ENCODE results near the gene HS1BP3. TPM values are rescaled to one million over a fixed set of nuclear protein-coding genes. Genes with fewer than 3 reads are reported as not detected.

Gene HS1BP3
- total and polyA plus RNA-seq, 8 donors, result 12.5 to 39.7 (median 13.4) TPM

- TF ChIP-seq CTCF (IDR thresholded peaks at IDR 0.05), result no peak
- H3K4me3 ChIP-seq, result no peak overlapping the region
- DNase-seq (peak in 2 of 4 donors; percentile 49 to 53), ATAC-seq (peak; percentile 39)
- intact Hi-C loops (cut with DNase I), result loop anchor here in 1 of 2 donors (10.0 kb wide), 1 partner anchor 190 kb away; the partner anchor contains the start of gene RHOB
- peak overlapping the region; percentile 69 to 75 for H3K27ac ChIP-seq
- H3K9me3 ChIP-seq, result no peaks in the 10 kb centered on the region
- H3K36me3 ChIP-seq, result peaks cover 0 to 50% of the 10 kb centered on the region in 2 donors
- H3K27me3 ChIP-seq, result no peaks in the 10 kb centered on the region
- peaks cover 22 to 23% of the 10 kb centered on the region in 2 donors for H3K4me1 ChIP-seq
Observed at GRCh38 chr2:20634507-20635112, 16.3 kb downstream of the HS1BP3 start.

GRCh38 chr2:20633794-20634506, 16.9 kb downstream of the HS1BP3 start:
- peak; percentile 87 for ATAC-seq

GRCh38 chr2:20633001-20633400, 17.9 kb downstream of the HS1BP3 start:
- Histone ChIP-seq H3K36me3 (peaks cover 0 to 39% of the 10 kb centered on the region in 2 donors), H3K9me3 (no peaks in the 10 kb centered on the region), H3K4me1 (peaks cover 22 to 23% of the 10 kb centered on the region in 2 donors), H3K27ac (peak overlapping the region; percentile 69 to 75), H3K27me3 (no peaks in the 10 kb centered on the region), H3K4me3 (no peak overlapping the region)
- DNase-seq (peak in 1 of 4 donors; percentile 27), ATAC-seq (no peak)
- no peak for TF ChIP-seq CTCF (IDR thresholded peaks at IDR 0.05)
- intact Hi-C loops (cut with DNase I), result loop anchor here in 1 of 2 donors (10.0 kb wide), 1 partner anchor 188 kb away; the partner anchor contains the start of gene RHOB

More at GRCh38 chr2:20633794-20634506, 16.9 kb downstream of the HS1BP3 start:
- H3K27me3 ChIP-seq, result no peaks in the 10 kb centered on the region
- peaks cover 0 to 49% of the 10 kb centered on the region in 2 donors for H3K36me3 ChIP-seq
- DNase-seq, result peak in 3 of 4 donors; percentile 70 to 86 (median 82)
- peak overlapping the region; percentile 69 to 75 for H3K27ac ChIP-seq
- H3K9me3 ChIP-seq, result no peaks in the 10 kb centered on the region
- no peak overlapping the region for H3K4me3 ChIP-seq
- no peak for TF ChIP-seq CTCF (IDR thresholded peaks at IDR 0.05)
- intact Hi-C loops (cut with DNase I), result loop anchor here in 1 of 2 donors (10.0 kb wide), 1 partner anchor 189 kb away; the partner anchor contains the start of gene RHOB
- peaks cover 22 to 23% of the 10 kb centered on the region in 2 donors for H3K4me1 ChIP-seq

GRCh38 chr2:20632446-20632990, 18.4 kb downstream of the HS1BP3 start:
- intact Hi-C loops (cut with DNase I), result loop anchor here in 1 of 2 donors (10.0 kb wide), 1 partner anchor 188 kb away; the partner anchor contains the start of gene RHOB
- peak overlapping the region in 1 of 2 donors; percentile 75 for H3K27ac ChIP-seq
- no peak for ATAC-seq
- H3K36me3 ChIP-seq, result peaks cover 0 to 34% of the 10 kb centered on the region in 2 donors
- no peaks in the 10 kb centered on the region for H3K27me3 ChIP-seq
- peak in 1 of 4 donors; percentile 18 for DNase-seq
- H3K4me3 ChIP-seq, result no peak overlapping the region
- no peak for TF ChIP-seq CTCF (IDR thresholded peaks at IDR 0.05)
- no peaks in the 10 kb centered on the region for H3K9me3 ChIP-seq
- H3K4me1 ChIP-seq, result peaks cover 22 to 23% of the 10 kb centered on the region in 2 donors

All from left lung (tissue), 10 donors.